ENCODE data around the gene IGSF21.

GRCh38 chr1:18203645-18204044, 96.0 kb downstream of the IGSF21 start:
- TF ChIP-seq, protein P1, sequence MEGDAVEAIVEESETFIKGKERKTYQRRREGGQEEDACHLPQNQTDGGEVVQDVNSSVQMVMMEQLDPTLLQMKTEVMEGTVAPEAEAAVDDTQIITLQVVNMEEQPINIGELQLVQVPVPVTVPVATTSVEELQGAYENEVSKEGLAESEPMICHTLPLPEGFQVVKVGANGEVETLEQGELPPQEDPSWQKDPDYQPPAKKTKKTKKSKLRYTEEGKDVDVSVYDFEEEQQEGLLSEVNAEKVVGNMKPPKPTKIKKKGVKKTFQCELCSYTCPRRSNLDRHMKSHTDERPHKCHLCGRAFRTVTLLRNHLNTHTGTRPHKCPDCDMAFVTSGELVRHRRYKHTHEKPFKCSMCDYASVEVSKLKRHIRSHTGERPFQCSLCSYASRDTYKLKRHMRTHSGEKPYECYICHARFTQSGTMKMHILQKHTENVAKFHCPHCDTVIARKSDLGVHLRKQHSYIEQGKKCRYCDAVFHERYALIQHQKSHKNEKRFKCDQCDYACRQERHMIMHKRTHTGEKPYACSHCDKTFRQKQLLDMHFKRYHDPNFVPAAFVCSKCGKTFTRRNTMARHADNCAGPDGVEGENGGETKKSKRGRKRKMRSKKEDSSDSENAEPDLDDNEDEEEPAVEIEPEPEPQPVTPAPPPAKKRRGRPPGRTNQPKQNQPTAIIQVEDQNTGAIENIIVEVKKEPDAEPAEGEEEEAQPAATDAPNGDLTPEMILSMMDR (IDR thresholded peaks at IDR 0.05 in 2 of 3, conservative IDR thresholded peaks at IDR 0.05 in 1 of 3; ENCODE audit: control insufficient read depth in 2 of 3, extremely low read depth in 1 of 3, insufficient read depth in 1 of 3, low read depth in 3 of 3, low read length in 3 of 3): no peak
- TF ChIP-seq, protein P2, sequence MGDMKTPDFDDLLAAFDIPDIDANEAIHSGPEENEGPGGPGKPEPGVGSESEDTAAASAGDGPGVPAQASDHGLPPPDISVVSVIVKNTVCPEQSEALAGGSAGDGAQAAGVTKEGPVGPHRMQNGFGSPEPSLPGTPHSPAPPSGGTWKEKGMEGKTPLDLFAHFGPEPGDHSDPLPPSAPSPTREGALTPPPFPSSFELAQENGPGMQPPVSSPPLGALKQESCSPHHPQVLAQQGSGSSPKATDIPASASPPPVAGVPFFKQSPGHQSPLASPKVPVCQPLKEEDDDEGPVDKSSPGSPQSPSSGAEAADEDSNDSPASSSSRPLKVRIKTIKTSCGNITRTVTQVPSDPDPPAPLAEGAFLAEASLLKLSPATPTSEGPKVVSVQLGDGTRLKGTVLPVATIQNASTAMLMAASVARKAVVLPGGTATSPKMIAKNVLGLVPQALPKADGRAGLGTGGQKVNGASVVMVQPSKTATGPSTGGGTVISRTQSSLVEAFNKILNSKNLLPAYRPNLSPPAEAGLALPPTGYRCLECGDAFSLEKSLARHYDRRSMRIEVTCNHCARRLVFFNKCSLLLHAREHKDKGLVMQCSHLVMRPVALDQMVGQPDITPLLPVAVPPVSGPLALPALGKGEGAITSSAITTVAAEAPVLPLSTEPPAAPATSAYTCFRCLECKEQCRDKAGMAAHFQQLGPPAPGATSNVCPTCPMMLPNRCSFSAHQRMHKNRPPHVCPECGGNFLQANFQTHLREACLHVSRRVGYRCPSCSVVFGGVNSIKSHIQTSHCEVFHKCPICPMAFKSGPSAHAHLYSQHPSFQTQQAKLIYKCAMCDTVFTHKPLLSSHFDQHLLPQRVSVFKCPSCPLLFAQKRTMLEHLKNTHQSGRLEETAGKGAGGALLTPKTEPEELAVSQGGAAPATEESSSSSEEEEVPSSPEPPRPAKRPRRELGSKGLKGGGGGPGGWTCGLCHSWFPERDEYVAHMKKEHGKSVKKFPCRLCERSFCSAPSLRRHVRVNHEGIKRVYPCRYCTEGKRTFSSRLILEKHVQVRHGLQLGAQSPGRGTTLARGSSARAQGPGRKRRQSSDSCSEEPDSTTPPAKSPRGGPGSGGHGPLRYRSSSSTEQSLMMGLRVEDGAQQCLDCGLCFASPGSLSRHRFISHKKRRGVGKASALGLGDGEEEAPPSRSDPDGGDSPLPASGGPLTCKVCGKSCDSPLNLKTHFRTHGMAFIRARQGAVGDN (IDR thresholded peaks at IDR 0.05): no peak
- TF ChIP-seq JUNB (IDR thresholded peaks at IDR 0.05) (no peak), EP300 (IDR thresholded peaks at IDR 0.05; ENCODE audit: borderline replicate concordance in 1 of 2, control insufficient read depth in 1 of 2, low read depth in 2 of 2, low read length in 2 of 2) (no peak), IKZF1 (conservative IDR thresholded peaks at IDR 0.05) (no peak), MYC (IDR thresholded peaks at IDR 0.05; ENCODE audit: insufficient read depth, insufficient read length, insufficient replicate concordance, low read length, severe bottlenecking) (no peak)

Data from GM12878 (cell line).